Smooth muscle cell of the brain vasculature (primary cell): ENCODE results near the gene KRT81.
"Not testable (repeated sequence)": the region's sequence is repeated elsewhere in the genome, so short reads cannot be mapped to it uniquely, and the experiment has no call there.

ENCODE experiments used
- DNase-seq: peaks from one replicate; pipeline ENCODE4 v3.0.0-alpha.2; 2012; ENCODE audit warnings: low read depth, low spot score

KRT81 gene

DNA sequence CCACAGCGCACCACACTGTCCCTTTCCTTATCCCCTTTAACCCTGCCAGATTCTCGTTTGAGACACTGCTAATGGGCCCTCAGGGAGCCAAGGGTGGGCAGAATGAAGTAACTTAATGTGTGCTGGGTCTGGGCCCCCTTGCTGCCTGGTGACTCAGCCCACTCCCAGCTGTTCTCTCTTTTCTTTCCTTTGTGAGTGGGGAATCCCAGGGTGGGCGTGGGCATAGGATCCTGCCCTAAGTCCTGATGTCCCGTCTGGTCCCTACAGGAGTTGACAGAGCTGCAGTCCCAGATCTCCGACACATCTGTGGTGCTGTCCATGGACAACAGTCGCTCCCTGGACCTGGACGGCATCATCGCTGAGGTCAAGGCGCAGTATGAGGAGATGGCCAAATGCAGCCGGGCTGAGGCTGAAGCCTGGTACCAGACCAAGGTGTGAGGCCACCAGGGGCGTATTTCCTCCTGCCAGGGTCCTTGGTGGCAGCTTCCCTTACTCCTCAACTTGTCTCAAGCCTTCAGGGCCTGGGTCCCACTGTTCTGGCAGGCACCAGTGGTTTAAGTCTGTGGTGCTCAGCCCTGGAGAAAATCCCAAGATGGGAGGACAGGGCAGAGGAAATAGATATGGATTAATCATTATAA, 50.0 kb downstream of the KRT81 start:
- DNase-seq, result no peak

GRCh38 chr12:52240247-52240646, 51.1 kb downstream of the KRT81 start:
- not testable (repeated sequence) for DNase-seq

DNA sequence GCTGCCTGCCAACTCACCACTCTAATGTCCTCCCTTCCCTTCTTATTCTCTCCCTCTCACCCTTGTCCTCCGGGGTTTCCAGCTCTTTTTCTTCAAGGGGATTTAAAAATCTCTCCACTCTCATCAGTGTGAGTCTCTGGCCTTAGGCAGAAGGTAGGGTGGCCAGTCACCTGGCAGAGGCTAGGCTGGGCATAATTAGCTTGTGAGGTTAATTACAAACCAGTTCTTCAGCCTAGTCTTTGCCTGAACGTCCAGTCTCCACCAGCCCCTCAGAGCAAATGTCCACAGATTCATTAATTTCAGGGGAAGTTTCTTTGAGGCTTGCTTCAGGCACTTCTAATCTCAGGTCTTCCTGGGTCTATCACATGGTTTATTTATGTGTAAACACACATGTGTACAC, 51.6 kb downstream of the KRT81 start:
- no peak for DNase-seq

DNA sequence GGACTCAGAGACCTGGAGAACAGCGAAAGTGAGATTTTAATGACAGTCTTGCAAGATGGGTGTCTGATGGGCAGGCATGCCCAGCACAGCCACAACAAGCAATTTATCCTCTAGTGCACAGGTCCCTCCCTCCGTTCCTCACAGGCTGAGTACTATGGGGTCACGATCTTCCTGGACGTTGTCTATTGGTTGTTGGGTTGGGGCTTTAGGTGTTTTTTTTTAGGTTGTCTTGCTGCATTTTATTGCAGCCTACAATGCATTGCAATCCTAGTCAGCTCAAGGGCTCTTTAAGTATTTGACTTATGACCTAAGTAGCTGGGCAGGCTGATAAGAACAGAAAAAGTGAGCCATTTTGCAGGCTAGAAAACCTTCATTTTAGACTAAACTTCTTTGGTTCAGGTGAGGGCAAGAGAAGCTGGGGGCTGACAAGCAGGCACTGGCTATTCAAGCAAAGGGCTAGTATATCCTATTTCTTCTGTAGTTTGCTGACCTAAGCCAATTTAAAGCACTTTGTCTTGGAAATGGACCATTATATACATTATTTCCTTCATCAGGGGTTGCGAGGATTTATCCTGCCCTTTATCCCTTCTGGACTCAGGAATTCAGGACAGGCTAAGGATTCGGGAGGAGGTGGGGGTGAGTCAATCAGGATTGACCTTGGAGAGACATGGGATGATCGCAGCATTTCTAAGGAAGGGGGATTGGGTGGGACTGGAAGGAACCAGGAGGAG, 52.3 kb downstream of the KRT81 start:
- DNase-seq, result no peak

DNA sequence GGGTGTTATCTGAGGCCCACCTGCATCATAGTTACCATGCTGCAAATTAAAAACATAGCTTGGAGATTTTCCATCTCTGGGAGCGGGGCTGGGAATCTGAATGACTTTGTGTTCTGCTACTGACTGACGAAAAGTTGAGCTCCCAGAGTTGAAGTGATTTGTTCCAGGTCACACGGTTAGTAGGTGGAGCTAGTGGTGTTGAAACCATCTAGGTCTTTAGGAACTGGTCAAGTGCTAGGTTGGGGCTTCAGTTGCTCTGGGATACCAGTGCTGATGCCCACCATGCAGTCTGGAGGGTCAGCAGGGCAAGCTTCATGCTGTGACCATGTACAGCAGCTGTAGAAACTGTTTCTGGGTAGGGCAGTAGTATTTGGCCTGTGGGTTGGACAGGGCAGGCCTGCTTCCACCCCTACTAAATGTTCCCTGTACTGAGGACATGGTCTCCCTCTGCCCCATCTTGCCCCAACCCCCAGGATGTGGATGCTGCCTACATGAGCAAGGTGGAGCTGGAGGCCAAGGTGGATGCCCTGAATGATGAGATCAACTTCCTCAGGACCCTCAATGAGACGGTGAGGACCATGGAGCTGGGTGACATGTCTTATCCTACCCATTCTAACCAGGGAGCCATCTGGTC, 53.0 kb downstream of the KRT81 start:
- DNase-seq, result no peak

DNA sequence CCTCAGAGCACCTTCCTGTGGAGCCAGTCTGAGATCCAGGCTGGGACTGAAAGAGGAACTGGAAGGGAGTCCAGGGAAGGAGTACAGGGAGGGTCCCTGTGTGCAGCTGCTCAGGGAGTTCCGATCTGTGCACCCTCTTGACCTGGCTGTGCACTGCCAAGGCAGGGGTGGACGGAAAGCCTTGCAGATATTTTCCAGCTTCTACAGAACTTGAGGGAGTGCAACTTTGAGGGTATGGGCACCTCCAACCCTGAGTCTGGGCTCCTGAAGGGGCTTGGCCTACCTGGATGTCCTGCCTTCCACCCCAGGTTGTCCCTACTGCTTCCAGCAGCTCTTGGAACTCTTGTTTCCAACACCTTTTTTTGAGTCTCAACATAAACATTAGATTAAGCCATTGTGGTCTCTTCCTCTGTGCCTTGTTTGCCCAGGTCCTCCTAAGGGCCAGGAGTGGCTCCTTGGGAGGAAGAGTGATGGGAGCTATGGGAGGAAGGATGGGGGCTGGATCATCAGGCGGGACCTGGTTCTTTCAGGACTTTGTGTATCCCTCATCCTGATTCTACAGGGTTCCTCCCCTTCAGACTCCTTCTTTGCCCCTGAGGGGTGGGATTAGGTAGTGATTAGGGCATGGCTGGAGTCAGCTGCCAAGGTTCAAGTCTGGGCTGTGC, 54.8 kb downstream of the KRT81 start:
- DNase-seq, result no peak
